WTC11 (cell line): Measurements from ENCODE around the gene TBCE.

Experiments
- E2F5 ChIP-seq: sonication (generic); formaldehyde crosslinking; IDR thresholded peaks from 2 replicates; pipeline ENCODE4 v1.8.1; 2022; ENCODE audit warnings: mild to moderate bottlenecking, moderate library complexity, missing genetic modification reagents
- ELF4 ChIP-seq: sonication (generic); formaldehyde crosslinking; IDR thresholded peaks from 2 replicates; pipeline ENCODE4 v1.8.1; 2022; ENCODE audit warnings: low read depth, mild to moderate bottlenecking, moderate library complexity, missing genetic modification reagents
- ESRRA ChIP-seq: sonication (generic); formaldehyde crosslinking; IDR thresholded peaks from 2 replicates; pipeline ENCODE4 v1.8.1; 2022; ENCODE audit warnings: mild to moderate bottlenecking, missing genetic modification reagents, borderline replicate concordance
- GTF2I ChIP-seq: fragments of 250-450 bp; sonication (Bioruptor Pico); conservative IDR thresholded peaks from 2 replicates; pipeline ENCODE4 v1.4.0; 2021; ENCODE audit warnings: mild to moderate bottlenecking
- ZNF423 ChIP-seq: fragments of 250-450 bp; sonication (Bioruptor Pico); IDR thresholded peaks from 2 replicates; pipeline ENCODE4 v2.1.2; 2022; ENCODE audit warnings: mild to moderate bottlenecking, moderate library complexity

GRCh38 chr1:235401251-235401650 lies 34.0 kb downstream of the TBCE start:
- TF ChIP-seq GTF2I (CRISPR knock-in tag) = no peak
- TF ChIP-seq ZNF423 = no peak
- TF ChIP-seq E2F5 = no peak
- TF ChIP-seq ELF4 = no peak
- no peak for TF ChIP-seq ESRRA (CRISPR knock-in tag)
